ENCODE measurements around the gene DCC.

- TF ChIP-seq SP1 (IDR thresholded peaks at IDR 0.05) (no peak), ARNT (IDR thresholded peaks at IDR 0.05) (no peak), HDGF (IDR thresholded peaks at IDR 0.05; ENCODE audit: borderline replicate concordance) (no peak), FOXA1 (IDR thresholded peaks at IDR 0.05) (no peak), LEF1 (IDR thresholded peaks at IDR 0.05; ENCODE audit: borderline replicate concordance) (no peak), FOXK2 (IDR thresholded peaks at IDR 0.05) (no peak)
Measured at GRCh38 chr18:52333860-52334259, 6.1 kb upstream of the DCC start.

Data from HEK293T (cell line).